ENCODE data around the gene CAPN13.
A peak's percentile ranks its signal among the peaks of the same experiment; 100 is the strongest.

CAPN13 gene, protein sequence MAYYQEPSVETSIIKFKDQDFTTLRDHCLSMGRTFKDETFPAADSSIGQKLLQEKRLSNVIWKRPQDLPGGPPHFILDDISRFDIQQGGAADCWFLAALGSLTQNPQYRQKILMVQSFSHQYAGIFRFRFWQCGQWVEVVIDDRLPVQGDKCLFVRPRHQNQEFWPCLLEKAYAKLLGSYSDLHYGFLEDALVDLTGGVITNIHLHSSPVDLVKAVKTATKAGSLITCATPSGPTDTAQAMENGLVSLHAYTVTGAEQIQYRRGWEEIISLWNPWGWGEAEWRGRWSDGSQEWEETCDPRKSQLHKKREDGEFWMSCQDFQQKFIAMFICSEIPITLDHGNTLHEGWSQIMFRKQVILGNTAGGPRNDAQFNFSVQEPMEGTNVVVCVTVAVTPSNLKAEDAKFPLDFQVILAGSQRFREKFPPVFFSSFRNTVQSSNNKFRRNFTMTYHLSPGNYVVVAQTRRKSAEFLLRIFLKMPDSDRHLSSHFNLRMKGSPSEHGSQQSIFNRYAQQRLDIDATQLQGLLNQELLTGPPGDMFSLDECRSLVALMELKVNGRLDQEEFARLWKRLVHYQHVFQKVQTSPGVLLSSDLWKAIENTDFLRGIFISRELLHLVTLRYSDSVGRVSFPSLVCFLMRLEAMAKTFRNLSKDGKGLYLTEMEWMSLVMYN

DNA sequence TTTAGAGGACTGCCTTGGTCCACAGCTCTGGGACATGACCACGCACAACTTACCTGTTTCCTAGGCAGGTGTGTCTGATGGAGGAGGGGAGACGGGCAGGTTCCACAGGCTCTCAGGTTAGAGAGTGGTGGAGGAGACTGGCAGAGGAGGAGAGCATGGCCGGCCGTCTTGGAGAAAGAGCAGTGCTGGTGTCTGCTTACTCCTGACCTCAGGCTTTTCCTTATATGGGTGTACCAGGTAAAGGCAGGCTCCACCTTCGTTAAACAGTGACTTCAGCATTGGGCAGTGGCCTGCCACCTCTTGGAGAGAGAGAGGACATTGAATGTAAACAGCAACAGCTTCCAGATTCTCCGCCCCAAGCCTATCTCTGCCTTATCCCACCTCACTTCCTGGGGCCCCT, at the start of gene CAPN13:
TSS of gene CAPN13 (minus strand) at position 198 of the 400 bp plus-strand sequence. CDS start 20,121 bp downstream, outside the sequence.
- FAIRE-seq: peak; percentile 5

DNA sequence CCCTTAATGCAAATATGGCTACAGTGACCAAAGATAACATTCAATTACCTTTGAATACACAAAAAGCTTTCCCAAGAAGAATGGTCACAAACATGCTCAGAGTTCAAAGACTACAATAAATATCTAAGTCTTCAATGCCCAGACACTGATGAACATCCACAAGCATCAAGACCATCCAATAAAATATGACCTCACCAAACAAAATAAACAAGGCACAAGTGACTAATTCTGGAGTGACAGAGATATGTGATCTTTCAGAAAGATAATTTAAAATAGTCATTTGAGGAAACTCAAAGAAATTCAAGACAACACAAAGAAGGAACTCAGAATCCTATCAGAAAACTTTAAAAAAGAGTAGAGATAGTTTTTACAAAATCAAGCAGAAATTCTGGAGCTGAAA, 40.6 kb upstream of the CAPN13 start:
- no peak for FAIRE-seq

DNA sequence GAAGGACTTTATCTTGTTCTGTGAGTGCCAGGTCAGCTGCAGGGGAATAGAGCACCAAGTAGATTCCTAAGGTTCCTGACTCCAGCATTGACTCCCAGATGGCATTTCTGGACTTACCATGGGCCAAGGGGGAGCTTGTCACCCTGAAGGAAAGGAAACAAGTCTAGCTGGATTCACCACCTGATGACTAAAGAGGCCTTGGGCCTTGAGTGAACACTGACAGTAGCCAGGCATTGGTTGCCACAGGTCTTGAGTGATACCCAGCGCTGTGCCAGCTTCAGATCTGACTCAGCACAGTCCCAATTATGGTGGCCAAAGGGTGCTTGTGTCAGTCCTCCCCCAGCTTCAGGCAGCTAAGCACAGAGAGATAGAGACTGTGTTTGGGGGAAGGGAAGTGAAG, 40.1 kb upstream of the CAPN13 start:
- FAIRE-seq: no peak

DNA sequence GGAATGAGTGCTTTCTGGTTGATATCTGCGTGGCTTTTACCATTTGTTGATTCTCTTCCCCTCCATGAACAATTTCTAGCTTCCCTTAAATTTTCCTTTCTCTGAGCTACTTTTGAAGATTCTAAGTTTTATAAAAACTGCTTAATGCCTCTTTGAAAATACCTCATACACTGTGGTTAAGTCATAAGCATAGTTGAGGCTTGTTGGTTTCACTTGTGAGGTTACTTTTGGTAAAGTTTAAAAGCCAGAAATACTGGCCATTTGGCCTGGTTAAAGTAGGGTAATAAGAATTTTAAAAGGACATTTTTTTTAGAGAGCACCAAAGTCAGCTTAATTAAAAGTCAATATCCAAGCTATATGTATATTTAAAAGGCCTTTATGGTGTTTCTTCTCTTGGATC, 21.3 kb upstream of the CAPN13 start:
- FAIRE-seq: no peak

DNA sequence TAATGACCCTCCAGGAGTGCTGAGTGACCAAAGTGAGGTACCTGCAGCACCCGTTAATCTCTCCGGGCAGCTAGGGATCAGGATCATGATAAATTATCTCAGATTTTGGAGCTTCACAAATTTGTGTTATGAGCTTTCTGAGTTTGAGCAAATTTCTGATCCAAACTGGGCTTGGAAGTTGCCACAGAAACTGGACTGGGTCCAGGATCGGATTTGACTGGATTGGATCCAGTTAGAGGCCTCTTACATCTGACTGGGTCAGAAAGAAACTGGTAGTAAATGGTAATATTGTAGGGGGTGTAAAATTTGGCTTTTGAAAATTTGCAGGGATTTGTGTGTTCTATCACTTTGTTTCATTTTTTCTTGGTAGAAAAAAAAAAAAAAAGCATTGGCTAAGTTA, 19.7 kb upstream of the CAPN13 start:
- no peak for FAIRE-seq

DNA sequence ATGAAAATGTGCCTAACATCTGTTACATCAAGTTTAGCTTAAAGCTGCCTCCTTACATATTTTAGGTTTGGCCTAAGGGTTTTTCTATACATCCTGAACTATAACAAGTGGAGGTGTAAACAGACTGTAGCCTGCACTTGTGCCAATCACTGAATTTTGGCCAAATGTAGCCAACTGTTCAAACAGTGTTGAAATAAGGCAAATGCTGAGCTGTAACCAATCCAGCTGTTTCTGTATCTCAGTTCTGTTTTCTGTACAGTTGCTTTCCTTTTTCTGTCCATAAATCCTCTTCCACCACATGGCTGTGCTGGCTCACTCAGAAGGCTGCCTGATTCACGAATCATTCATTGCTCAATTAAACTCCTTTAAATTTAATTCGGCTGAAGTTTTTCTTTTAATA, 19.2 kb upstream of the CAPN13 start:
- FAIRE-seq: no peak

DNA sequence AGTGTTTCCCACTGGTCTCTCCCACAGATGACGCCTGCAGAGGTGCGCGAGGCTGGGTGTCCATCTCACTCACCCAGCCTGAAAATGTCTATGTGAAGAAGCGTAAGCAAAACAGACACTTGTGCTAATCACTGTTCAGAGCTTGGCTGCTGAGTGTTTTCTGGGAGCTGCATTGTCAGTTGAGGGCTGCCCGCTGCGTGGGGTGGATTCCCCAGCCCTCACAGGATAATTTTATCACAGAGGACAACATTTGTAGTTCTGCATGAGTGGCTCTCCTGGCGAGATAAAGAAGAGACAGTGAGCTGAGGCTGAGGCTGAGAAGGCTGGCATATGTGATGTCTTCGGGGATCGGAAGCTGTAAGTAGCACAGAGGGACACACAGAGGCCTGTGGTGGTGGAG, 16.2 kb upstream of the CAPN13 start:
- no peak for FAIRE-seq

DNA sequence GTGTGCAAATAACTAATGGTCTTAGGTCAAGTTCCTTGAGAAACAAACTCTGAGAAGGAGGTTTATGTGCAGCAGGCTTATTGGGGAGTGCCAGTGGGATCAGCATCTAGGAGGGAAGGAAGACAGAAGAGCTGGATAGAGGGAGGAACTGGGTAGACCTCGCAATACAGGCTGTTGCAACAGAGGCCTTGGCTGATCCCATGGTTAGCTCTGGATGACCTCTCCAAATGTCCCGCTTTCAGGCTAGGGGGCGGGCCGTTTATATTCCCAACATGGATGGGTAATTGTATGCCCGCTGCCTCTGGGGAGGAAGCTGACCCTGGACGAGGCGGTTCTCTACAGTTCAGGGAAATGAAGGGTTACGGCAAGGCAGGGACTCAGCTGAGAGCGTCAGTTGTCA, 14.7 kb upstream of the CAPN13 start:
- FAIRE-seq: no peak

DNA sequence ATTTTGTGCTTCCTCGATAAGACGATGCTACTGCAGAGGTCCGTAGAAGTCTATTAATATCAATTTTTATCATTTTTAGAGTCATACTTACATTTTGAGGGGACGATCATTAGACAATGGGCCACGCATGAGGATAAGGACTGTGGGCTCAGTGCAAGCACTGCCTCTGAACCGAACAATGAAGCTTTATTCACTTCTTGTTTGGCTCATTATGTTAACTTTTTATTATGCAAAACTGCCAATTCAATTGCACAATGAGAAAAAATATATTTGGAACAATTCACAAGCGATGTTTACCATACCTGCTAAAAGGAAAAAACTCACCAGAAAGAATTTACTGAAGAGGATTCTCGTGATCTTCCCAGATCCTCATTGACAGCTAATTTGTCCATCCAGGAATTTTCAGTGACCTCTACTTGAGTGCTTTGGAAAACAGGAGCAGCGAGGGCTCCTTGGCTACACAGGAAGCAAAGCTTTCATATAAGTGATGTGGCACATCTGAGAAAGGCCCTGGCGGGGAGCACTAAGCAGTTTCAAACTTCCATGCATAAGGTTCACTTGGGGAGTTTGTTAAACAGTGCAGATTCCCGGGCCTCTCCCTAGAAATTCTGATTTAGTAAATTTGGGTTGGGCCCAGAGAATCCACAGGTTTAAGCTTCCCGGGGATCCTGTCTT, 13.3 kb upstream of the CAPN13 start:
- FAIRE-seq: no peak

DNA sequence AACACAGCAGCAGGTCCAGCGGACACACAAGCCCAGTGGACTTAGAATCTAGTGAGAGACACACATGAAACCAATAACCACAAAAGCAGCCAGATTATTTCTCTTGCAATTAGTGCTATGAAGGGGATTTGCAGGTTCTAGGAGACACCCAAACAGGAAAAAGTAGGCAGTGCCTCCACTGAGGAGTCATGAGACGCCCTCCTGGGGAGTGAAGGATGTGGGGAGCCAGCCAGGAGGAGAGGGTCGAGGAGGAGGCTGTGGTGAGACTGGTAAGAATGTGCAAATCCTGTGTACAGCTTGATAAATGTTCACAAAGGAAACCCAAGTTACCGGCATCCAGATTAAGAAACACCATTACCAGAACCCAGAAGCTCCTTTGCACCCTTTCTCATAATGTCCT, 2.7 kb upstream of the CAPN13 start:
- FAIRE-seq: no peak

DNA sequence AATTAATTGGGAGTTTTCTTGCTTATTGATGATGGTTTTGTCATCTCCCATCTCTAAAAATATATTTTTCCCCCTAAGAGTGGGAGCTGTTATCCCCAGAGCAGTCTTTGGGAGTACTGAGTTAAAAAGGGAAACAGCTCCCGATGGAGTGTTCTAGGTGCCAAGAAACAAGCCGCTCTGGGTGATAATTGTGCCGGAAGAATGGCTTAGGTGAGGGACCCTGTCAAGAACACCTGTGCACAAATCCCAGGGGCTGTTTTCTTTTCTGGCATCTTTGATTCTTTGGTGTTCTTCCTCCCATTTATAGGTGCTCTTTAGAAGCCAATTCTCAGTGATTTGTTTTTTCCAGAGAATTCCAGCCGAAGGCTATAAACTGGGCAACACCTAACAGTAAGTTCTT, 1.4 kb upstream of the CAPN13 start:
- no peak for FAIRE-seq

DNA sequence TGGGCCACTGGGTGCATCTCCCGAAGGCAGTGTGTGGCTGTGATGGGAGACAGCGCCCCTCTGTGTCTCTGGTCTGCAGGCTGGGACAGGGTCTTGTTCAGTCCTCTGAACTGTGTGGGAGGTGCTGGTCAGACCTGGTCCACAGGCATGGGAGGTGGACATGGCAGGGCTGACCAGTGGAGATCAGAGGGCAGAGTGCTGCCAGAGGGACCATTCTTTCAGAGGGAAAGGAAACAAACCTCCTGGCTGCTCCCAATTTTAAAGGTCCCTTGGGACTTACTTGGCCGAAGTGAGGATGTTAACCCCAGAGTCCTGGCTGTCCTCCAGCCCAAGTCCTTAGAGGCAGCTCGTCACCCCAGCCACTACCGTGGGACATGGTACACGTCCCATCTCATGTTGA, 4.0 kb downstream of the CAPN13 start:
- no peak for FAIRE-seq

DNA sequence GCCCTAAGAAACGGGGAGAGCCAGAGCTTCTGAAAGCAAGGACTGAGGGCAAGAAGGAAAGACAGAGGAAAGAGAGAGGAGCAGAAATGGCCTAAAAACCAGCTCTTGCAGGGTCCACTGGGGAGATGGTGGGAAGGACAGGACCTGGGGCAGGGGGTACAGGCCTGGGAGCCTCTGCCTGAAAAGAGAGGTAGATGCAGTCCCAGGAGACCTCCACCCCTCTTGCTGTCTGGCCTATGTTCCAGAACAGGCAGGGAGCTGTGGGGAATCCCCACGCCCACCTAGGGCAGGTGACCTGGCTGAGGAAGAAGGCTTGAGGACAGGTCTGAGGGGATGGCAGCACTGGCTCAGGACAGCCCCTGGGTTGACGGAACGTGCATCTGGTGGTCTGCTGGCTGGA, 4.6 kb downstream of the CAPN13 start:
- no peak for FAIRE-seq

DNA sequence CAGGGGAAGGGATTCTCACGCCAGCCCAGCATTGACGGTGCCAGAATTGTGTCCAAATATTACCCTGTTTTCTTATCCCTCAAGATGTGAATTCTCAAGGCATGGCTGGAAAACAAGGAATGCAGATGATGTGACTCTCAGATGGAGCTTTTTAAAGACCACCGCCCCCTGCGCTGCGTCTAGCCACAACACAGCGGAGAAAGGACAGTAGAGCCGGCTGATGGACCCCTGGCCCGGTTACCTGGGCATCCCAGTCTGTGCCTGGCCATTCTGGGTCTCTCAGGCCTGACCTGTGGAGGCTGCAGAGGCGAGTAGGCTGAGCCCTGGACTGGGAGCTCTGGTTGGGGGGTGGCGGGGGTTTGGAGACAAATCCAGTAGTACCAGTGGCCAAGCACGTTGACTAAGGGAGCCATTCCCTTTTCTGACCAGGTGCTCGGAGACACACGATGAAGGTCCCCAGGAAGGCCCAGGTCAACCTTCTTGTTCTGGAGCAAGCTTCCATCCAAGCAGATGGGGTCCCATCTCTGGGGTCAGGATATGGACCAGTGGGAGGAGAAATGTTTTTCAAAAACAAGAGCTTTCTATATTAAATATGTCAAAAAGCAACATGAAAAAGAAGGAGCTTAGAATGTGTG, 5.3 kb downstream of the CAPN13 start:
- FAIRE-seq: no peak

DNA sequence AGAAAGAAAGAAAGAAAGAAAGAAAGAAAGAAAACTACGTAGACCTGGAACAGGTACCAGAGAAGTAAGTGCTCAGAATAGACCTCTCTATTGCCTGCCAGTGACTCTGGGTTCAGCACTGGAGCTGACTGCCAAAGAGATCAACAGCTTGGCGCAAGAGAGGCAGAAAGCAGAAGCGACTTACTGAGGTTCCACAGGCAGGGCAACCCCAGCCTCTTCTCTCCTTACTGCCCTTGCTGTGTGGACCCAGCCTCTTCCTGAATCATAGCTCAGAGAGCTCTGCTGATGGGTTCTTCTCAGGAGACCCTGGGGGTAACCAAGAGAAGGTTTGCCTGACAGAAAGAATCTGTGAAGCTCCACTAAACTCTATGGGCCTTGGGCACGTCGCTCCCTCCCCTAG, 7.1 kb downstream of the CAPN13 start:
- no peak for FAIRE-seq

DNA sequence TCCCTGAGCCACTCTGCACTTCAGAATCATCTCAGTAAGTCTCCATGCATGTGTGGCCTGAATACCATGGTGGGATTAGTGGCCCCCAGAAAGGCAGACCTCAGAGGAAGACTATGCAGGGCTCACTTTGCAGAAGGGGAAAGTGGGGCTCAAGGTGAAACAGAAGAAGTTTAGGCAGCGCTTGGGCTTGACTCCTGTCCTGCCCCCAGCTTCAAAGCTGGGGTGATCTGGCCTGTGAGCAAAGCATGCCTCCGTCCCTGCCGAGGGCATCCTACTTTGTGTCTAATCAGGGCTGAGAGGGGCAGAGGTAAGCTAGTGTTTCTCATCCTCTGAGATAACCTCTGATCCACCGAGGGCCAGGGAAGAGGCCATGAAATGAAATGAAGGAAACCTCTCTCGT, 7.9 kb downstream of the CAPN13 start:
- no peak for FAIRE-seq

DNA sequence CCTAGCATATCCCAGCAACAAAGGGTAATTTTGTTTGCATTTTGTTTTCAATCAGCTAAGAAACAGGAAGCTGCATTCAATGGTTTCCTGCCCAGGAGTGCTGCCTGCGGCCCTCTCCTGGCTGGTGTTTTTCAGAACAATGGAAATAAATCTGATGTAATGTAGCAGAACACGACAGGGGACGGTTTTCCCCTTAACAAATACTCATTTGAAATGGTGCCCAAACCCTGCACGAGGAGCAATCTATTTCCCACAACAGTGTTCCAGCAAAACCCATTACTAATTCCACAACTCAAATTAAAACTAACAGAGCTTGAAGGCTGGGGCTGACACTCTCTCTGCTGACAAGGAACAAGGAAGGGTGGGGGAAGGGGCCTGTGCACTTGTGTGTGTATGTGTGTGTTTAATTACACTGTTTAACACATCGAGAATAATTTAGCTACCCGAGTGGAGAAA, 8.7 kb downstream of the CAPN13 start:
- no peak for FAIRE-seq

DNA sequence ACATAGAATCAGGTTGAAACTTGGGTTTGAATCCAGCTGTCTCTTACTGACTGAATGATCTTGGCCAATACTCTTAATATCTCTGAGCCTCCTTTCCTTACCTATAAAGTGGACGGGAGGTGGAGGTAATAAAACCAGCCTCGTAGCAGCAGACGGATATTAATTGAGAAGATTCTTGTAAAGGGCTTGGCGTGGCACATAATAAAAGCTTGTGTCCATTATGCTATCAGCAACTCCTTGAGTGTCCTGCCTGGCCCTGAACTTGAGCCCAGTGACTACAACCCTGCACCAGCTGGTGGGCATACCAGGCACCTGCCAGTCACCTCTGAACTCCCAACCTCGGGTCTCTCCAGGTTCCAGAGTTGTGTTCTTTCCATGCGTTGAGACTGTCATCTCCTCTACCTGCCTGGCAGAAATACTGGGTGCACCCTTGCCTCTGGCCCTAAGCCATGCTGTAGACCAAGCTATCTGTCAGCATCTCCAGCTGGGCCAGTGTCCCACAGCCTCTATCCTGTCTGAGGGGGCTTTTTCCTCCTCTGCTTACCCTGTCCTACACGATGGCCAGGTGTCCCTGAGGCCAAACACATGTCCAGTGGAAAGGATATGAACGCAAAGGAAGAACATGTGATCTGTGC, 9.7 kb downstream of the CAPN13 start:
- FAIRE-seq: no peak

DNA sequence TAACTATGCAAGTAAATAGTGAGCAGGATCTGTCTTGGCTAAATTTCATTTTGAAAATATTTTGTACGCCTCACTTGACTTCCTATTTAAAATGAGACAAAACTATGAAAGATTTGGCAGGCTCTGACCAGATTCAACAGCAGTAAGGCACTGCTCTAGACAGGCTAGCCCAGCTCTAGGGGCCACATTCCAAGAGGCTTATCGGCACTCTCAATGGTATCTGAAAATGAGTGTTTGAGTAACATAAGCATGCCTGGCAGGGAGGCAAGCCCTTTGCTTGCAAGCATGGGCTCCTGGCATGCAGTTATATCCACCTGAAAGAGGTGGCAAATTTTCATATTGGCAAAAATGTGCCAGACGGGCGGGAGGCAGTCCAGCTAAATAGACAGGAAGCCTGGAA, 10.5 kb downstream of the CAPN13 start:
- FAIRE-seq: no peak

DNA sequence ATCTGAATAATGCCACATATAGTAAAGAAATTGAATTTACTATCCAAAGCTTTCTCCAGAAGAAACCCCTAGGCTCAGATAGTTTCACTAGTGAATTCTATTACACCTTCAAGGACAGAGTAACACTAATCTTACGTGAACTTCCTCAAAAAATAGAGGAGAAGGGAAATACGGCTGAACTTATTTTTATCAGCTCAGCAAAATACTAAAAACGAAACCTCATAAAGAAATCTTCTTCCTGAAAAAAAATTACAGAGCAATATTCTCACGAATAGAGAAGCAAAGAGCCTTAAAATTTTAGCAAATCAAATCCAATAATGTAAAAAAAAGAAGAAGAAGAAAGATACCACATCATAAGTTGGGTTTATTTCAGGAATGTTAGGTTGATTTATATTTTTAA, 14.7 kb downstream of the CAPN13 start:
- FAIRE-seq: no peak

DNA sequence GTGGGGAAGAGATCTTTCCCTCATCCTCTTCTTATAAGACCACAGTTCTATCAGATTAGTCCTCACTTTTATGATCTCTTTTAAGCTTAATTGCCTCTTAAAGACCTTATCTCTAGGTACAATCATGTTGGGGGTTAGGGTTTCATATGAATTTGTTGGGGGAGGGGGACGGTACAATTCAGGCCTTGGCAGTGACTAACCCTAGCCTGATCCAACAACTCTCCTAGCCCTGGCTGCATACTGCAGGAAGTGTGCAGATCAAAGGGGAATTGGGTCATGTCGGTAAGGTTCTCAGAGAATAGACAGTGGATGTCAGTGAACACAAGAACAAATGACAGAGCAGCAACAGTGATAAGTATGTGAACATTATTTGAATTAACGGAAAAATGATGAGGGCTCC, 16.4 kb downstream of the CAPN13 start:
- FAIRE-seq: no peak

DNA sequence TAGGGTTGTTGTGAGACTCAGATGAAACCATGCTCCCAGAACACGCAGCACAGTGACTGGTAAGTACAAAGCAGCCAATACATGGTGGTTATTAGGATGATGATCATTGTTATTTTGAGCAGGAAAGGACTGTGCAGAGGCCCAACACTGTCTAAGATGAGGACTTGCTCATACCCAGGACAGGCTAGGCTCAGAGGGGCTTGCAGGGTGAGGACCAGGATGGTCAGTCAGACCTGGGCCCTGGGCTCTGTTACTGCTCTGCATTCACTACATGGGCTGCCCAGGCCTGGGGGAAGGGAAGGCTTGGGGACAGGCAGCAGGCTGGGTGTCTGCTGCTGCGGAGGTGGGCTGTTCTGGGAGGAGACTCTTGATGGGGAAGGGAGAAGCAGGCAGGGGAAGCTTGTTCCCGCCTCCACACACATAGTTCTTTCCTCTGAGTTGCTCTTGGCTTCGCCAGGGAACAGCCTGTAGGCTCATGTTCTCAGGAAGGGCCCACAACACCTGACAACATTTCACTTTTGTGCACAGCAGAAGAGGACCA, 17.5 kb downstream of the CAPN13 start:
- no peak for FAIRE-seq

Data from islet of Langerhans (tissue), 1 donor.